SJCRH30 (cell line): Measurements from ENCODE around the gene TRIM44. TPM values are rescaled to one million over a fixed set of nuclear protein-coding genes. Genes with fewer than 3 reads are reported as not detected.

Experiments
- DNase-seq, 2 experiments: peaks; one replicate each; pipeline ENCODE4 v3.0.0-alpha.2; 2015 to 2020
- H3K27ac ChIP-seq: fragments of 250-450 bp; sonication (Bioruptor Pico); 2 replicates; pipeline ENCODE4 v1.5.1; 2020; ENCODE audit warnings: mild to moderate bottlenecking, moderate library complexity
- H3K27me3 ChIP-seq: fragments of 250-450 bp; sonication (Bioruptor Pico); 2 replicates; pipeline ENCODE4 v1.5.1; 2020; ENCODE audit warnings: mild to moderate bottlenecking, moderate library complexity
- H3K36me3 ChIP-seq: fragments of 250-450 bp; sonication (Bioruptor Pico); 2 replicates; pipeline ENCODE4 v1.5.1; 2020; ENCODE audit warnings: mild to moderate bottlenecking, moderate library complexity
- H3K4me1 ChIP-seq: fragments of 250-450 bp; sonication (Bioruptor Pico); 2 replicates; pipeline ENCODE4 v1.5.1; 2020; ENCODE audit warnings: mild to moderate bottlenecking, moderate library complexity
- H3K4me3 ChIP-seq: fragments of 250-450 bp; sonication (Bioruptor Pico); 2 replicates; pipeline ENCODE4 v1.5.1; 2020; ENCODE audit warnings: mild to moderate bottlenecking, moderate library complexity
- H3K9me3 ChIP-seq: fragments of 250-450 bp; sonication (Bioruptor Pico); replicated peaks from 2 replicates; pipeline ENCODE4 v1.5.1; 2020; ENCODE audit warnings: mild to moderate bottlenecking, moderate library complexity
- total RNA-seq: library from RNA; depleted of rRNA; stranded (reverse); fragments of >200 nt; shearing (Covaris generic); gene quantifications from 2 replicates; pipeline ENCODE4 v1.2.3, GENCODE V29; 2014

Gene TRIM44
- total RNA-seq, 1 experiment from 2014 or later: 66.8 TPM

GRCh38 chr11:35672608-35673007 lies 10.0 kb downstream of the TRIM44 start:
- H3K27ac ChIP-seq: no peak overlapping the region
- H3K4me1 ChIP-seq: peaks cover 9% of the 10 kb centered on the region; the same call in 1 of the 2 replicates
- no peak for DNase-seq
- no peaks in the 10 kb centered on the region for H3K27me3 ChIP-seq
- H3K4me3 ChIP-seq: no peak overlapping the region
- H3K9me3 ChIP-seq: peaks cover 7% of the 10 kb centered on the region
- H3K36me3 ChIP-seq: peaks cover 15% of the 10 kb centered on the region

- Histone ChIP-seq H3K27ac (no peak overlapping the region), H3K4me3 (no peak overlapping the region), H3K36me3 (no peaks in the 10 kb centered on the region), H3K9me3 (no peaks in the 10 kb centered on the region), H3K27me3 (no peaks in the 10 kb centered on the region), H3K4me1 (peaks cover 9% of the 10 kb centered on the region)
- peak in 1 of 2 experiments; percentile 16 for DNase-seq
Measured at GRCh38 chr11:35675901-35676610, 13.5 kb downstream of the TRIM44 start.

DNA sequence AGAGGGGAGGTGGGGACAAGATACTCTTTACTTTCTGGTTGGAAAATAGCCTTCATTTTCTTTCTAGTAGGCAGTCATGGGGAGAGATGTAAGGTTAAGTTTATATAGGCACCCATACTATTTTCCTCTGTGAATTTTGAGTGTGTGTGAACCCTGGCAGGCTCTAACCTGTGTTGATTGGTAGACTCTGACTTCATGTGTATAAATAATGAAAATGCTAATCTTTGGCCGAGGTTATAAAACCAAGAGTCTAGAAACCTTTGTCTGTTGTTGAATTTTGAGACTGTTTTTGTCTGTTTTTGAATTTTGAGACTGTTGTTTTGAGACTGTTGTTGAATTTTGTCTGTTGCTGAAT lies 14.0 kb downstream of the TRIM44 start:
- H3K4me3 ChIP-seq: no peak overlapping the region
- no peak overlapping the region for H3K27ac ChIP-seq
- no peak for DNase-seq
- H3K9me3 ChIP-seq: no peaks in the 10 kb centered on the region
- H3K27me3 ChIP-seq: no peaks in the 10 kb centered on the region
- peaks cover 13% of the 10 kb centered on the region for H3K4me1 ChIP-seq
- no peaks in the 10 kb centered on the region for H3K36me3 ChIP-seq

- H3K4me3 ChIP-seq: no peak overlapping the region
- peaks cover 18% of the 10 kb centered on the region for H3K4me1 ChIP-seq
- H3K36me3 ChIP-seq: no peaks in the 10 kb centered on the region
- no peaks in the 10 kb centered on the region for H3K9me3 ChIP-seq
- no peak for DNase-seq
- H3K27me3 ChIP-seq: no peaks in the 10 kb centered on the region
- no peak overlapping the region for H3K27ac ChIP-seq
Measured at GRCh38 chr11:35677904-35678303, 15.3 kb downstream of the TRIM44 start.

GRCh38 chr11:35678471-35678870 lies 15.9 kb downstream of the TRIM44 start:
- Histone ChIP-seq H3K4me1 (peaks cover 24% of the 10 kb centered on the region), H3K9me3 (no peaks in the 10 kb centered on the region), H3K27me3 (no peaks in the 10 kb centered on the region), H3K36me3 (no peaks in the 10 kb centered on the region), H3K4me3 (no peak overlapping the region), H3K27ac (no peak overlapping the region)
- no peak for DNase-seq

DNA sequence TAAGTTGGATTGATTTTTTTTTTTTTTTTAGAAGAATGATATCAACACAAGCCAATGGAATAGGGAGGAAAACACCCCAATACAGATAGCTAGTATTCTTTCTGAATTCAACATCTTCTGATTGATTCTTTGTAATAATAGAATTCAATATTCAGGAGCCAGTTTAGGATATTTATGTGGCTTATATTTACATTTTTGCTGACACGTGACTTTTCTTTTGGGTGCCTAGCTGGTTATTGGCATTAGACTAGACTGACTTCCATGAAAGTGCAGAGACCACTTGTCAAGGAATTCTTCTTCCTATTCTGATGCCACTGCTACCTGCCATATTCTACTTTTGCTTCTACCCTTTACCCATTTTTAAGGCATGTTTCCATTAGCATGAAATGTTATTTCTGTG lies 16.4 kb downstream of the TRIM44 start:
- Histone ChIP-seq H3K27ac (no peak overlapping the region), H3K4me1 (peaks cover 29% of the 10 kb centered on the region), H3K9me3 (no peaks in the 10 kb centered on the region), H3K36me3 (no peaks in the 10 kb centered on the region), H3K27me3 (no peaks in the 10 kb centered on the region), H3K4me3 (no peak overlapping the region)
- DNase-seq: no peak

DNA sequence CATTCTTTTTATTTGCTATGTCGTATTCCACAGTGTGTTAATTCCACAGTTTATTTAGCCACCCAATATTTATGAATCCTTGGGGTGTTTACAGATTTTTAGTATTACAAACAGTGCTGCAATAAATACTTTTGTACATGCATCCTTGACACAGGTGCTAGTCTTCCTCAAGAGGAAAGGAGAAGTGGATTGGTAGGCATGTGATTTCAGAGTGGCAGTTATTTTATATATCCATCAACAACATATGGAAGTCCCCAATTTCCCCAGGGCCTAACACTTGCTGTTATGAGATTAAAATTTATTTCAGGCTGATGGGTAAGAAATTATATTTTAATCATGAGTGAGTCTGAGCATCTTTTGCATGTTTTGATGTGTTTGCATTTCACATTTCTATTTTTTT lies 17.9 kb downstream of the TRIM44 start:
- no peak overlapping the region for H3K27ac ChIP-seq
- no peak for DNase-seq
- peaks cover 32% of the 10 kb centered on the region for H3K4me1 ChIP-seq
- H3K27me3 ChIP-seq: no peaks in the 10 kb centered on the region
- H3K36me3 ChIP-seq: no peaks in the 10 kb centered on the region
- H3K9me3 ChIP-seq: no peaks in the 10 kb centered on the region
- no peak overlapping the region for H3K4me3 ChIP-seq

DNA sequence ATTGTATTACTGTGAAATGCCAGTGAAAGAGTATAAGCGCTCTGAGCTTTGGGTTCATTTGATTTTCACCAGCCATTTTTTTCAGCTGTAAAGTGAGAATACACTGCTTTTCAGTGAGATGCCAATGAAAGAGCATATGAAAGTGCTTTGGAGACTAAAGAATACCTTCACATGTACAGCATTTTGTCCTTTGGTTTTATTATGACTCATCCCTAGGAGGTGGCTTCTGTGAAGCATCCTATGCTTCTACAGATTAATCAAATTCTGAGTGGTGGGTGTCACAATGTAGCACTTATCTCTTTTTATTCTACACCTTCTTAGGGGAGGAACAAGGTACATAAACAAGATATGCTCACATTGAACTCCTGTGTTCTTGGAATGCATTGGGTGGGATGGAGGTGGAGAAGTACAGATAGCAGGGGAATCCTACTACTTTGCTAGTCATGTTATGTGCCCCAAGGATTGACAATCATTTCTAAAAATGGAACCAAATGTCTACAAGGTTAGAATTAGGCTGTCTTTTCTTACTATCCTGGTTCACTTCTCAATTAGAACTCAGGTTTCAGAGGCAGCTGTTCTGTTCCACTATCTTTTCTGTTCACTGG lies 18.7 kb downstream of the TRIM44 start:
- Histone ChIP-seq H3K36me3 (no peaks in the 10 kb centered on the region), H3K27me3 (no peaks in the 10 kb centered on the region), H3K4me3 (no peak overlapping the region), H3K9me3 (no peaks in the 10 kb centered on the region), H3K4me1 (peaks cover 31% of the 10 kb centered on the region), H3K27ac (no peak overlapping the region)
- no peak for DNase-seq

DNA sequence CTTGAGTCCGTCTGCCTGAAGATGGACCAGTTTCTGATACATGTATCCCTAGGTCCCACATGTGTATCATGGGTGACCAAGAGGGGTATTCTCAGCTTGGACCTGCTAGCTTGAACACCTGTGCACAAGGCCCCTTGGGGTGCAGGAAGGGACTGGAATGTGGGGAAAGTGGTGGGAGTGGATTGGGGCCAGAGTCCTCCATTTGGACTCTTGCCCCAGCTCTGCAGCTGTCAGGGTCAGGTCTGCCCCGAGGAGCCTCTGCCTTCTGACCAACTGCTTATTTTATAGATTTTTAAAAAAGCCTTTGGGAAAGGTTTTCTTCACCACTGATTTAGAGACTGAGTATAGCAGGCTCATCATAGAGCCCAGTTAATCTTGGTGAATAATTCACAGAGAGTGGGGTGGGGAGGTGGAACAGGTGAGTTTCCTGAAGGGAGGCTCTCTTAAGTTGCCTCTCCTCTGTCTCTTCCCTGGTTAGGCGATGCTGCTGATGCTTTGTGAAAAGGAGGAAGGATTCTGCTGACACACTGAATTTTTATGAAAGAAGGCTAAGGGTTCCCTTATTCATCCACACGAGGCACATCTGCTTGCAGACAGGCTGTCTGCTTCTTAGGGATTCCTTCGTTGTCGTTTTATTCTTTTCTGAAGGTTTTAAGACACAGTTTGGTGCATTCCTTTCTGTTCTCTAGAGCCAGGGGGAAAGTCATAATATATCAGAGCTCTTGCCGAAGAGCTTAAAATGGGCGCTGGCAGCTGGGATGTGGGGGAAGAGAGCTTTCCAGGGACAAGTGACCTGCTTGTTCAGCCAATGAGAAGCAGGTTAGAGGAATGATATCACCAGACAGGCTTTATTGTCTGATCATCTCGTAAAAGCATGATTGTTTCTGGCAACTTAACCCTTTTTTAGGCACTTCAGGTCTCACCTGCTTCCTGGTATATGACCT lies 19.9 kb downstream of the TRIM44 start:
- H3K27ac ChIP-seq: peak overlapping the region; percentile 90
- DNase-seq: peak; percentile 86 to 90

GRCh38 chr11:35683728-35684339 lies 21.3 kb downstream of the TRIM44 start:
- Histone ChIP-seq H3K4me3 (no peak overlapping the region), H3K27ac (peak overlapping the region; percentile 90), H3K9me3 (no peaks in the 10 kb centered on the region), H3K36me3 (peaks cover 6% of the 10 kb centered on the region; the same call in 1 of the 2 replicates), H3K4me1 (peaks cover 28% of the 10 kb centered on the region), H3K27me3 (no peaks in the 10 kb centered on the region)
- DNase-seq: no peak

More for the DNA sequence above, 19.9 kb downstream of the TRIM44 start:
- Histone ChIP-seq H3K36me3 (peaks cover 6% of the 10 kb centered on the region; the same call in 1 of the 2 replicates), H3K27me3 (no peaks in the 10 kb centered on the region), H3K9me3 (no peaks in the 10 kb centered on the region), H3K4me3 (peak overlapping the region; percentile 44), H3K4me1 (peaks cover 28% of the 10 kb centered on the region)

DNA sequence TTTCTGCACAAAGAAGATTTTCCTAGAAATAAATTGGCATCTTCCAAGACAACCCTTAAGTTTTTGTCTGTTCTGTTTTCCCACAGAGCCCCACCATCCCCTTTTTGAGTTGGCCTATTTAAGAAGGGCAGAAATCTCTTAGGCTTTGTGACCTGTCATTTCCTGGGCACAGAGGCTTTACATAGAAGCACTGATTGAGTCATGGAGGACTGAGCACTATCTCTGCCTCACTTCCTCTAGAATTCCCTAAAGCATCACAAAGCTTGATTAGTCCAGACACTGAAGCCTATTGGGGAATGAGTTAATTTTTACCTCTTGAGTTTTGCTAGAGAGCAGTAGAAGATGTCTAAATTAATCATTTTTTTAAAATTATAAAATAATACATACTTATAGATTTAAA lies 25.4 kb downstream of the TRIM44 start:
- H3K36me3 ChIP-seq: peaks cover 24% of the 10 kb centered on the region
- no peak overlapping the region for H3K4me3 ChIP-seq
- DNase-seq: no peak

DNA sequence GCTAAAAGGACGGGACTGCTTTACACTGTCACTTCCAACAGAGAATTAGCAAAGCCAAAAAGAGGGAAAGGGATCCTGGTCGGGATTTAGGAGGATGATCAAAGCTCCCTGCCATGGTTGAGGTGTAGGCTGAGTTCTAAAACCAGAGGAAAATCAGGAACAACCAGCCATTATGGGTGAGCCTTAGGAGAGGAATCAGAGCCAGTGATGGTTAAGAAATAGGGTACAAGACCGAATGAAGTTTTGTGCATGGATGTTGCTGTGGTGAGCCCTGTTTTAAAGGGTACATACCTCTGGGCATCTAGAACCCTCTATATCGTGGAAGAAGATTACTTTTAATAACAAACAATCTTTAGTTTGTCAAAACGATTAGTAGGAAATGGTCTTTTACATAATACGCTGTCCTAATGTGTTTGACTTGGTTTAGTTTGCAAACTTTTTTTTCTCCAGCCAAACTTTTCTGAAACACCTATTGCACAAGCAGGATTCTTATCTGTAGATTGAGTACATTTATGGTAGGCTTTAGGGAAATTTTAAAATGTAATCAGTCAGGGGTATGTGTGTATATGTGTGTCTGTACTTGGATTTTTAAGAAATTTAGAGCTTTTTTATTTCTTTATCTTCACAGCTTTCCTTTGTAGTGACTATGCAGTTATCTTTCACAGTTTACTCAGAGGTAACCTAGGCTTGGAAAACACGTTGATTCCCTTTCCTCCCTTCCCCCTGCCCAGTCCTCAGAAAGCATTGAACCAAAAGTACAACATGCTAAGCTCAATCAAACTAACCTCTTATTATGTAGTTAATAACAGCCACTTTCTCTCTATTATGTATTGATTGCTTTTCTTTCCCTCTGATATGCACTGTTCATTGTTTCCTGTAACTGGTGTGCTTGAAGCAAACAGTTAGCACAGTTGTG lies 26.8 kb downstream of the TRIM44 start:
- 0 out of 2 replicates have a peak, but pooled peaks cover 3% of the 10 kb centered on the region for H3K9me3 ChIP-seq
- H3K36me3 ChIP-seq: peaks cover 33% of the 10 kb centered on the region
- H3K4me3 ChIP-seq: no peak overlapping the region
- no peaks in the 10 kb centered on the region for H3K27me3 ChIP-seq
- H3K4me1 ChIP-seq: no peaks in the 10 kb centered on the region
- no peak overlapping the region for H3K27ac ChIP-seq
- DNase-seq: no peak

More for the DNA sequence above, 25.4 kb downstream of the TRIM44 start:
- H3K9me3 ChIP-seq: 0 out of 2 replicates have a peak, but pooled peaks cover under 1% of the 10 kb centered on the region
- no peaks in the 10 kb centered on the region for H3K27me3 ChIP-seq
- peaks cover 12% of the 10 kb centered on the region for H3K4me1 ChIP-seq
- H3K27ac ChIP-seq: no peak overlapping the region

GRCh38 chr11:35702126-35702525 lies 39.6 kb downstream of the TRIM44 start:
- Histone ChIP-seq H3K4me3 (no peak overlapping the region), H3K9me3 (peaks cover 9% of the 10 kb centered on the region), H3K27ac (no peak overlapping the region), H3K4me1 (no peaks in the 10 kb centered on the region), H3K36me3 (peaks cover 18% of the 10 kb centered on the region), H3K27me3 (no peaks in the 10 kb centered on the region)
- DNase-seq: no peak

GRCh38 chr11:35709376-35709775 lies 46.8 kb downstream of the TRIM44 start:
- Histone ChIP-seq H3K27ac (no peak overlapping the region), H3K27me3 (no peaks in the 10 kb centered on the region), H3K9me3 (peaks cover 7% of the 10 kb centered on the region; the same call in 1 of the 2 replicates), H3K4me1 (peaks cover 8% of the 10 kb centered on the region), H3K4me3 (no peak overlapping the region), H3K36me3 (no peaks in the 10 kb centered on the region)
- DNase-seq: no peak
